GM18507 (cell line): Measurements from ENCODE around the gene TRPV2.
"Not testable (repeated sequence)": the region's sequence is repeated elsewhere in the genome, so short reads cannot be mapped to it uniquely, and the experiment has no call there.

Source experiments
- DNase-seq: peaks from one replicate; pipeline ENCODE4 v3.0.0; 2011; ENCODE audit warnings: low read depth; ENCODE audit not compliant: insufficient read length; ENCODE audit errors: extremely low spot score
- FAIRE-seq: peaks from 2 replicates; lab custom pipeline; 2011; peaks lifted over from hg19 to GRCh38; lab: Jason Lieb, UNC

Gene TRPV2, protein sequence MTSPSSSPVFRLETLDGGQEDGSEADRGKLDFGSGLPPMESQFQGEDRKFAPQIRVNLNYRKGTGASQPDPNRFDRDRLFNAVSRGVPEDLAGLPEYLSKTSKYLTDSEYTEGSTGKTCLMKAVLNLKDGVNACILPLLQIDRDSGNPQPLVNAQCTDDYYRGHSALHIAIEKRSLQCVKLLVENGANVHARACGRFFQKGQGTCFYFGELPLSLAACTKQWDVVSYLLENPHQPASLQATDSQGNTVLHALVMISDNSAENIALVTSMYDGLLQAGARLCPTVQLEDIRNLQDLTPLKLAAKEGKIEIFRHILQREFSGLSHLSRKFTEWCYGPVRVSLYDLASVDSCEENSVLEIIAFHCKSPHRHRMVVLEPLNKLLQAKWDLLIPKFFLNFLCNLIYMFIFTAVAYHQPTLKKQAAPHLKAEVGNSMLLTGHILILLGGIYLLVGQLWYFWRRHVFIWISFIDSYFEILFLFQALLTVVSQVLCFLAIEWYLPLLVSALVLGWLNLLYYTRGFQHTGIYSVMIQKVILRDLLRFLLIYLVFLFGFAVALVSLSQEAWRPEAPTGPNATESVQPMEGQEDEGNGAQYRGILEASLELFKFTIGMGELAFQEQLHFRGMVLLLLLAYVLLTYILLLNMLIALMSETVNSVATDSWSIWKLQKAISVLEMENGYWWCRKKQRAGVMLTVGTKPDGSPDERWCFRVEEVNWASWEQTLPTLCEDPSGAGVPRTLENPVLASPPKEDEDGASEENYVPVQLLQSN

DNA sequence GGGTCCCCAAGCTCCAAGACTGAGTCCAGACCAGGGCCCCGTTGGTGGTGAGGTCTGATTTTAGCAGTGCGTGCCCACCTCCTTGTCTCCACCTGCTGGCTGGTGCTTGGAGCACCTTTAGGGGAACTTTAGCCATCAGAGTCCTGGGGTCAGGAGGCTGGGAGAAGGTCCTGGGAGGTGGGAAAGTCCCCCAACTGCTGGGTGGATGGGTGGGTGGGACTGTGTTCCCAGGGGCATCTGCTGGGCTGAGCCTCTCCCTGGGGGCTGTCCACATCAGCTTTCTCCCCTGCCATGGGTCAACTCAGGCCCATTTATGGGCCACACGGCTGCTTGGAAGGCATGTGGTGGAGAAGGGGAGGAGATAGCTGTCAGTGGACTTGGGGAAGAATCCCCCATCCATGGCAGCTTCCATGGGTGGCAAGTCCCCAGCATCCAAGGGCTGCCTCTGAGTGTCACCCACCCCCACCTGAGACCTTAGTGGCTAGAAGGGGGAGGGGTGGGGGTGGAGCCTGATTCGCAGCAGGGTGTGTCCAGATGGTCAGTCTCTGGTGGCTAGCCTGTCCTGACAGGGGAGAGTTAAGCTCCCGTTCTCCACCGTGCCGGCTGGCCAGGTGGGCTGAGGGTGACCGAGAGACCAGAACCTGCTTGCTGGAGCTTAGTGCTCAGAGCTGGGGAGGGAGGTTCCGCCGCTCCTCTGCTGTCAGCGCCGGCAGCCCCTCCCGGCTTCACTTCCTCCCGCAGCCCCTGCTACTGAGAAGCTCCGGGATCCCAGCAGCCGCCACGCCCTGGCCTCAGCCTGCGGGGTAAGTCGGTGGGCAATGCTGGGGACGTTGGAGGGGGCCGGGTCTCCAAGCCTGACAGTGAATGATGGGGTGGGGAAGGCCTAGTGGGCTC, at the start of gene TRPV2:
TSS of gene TRPV2 (plus strand) at position 541 of the 894 bp plus-strand sequence. CDS start 2,098 bp downstream, outside the sequence.
- peak; percentile 89 for FAIRE-seq
- DNase-seq, result no peak

- FAIRE-seq (no peak), DNase-seq (no peak)
Observed at GRCh38 chr17:16371742-16372141, 43.6 kb upstream of the TRPV2 start.

DNA sequence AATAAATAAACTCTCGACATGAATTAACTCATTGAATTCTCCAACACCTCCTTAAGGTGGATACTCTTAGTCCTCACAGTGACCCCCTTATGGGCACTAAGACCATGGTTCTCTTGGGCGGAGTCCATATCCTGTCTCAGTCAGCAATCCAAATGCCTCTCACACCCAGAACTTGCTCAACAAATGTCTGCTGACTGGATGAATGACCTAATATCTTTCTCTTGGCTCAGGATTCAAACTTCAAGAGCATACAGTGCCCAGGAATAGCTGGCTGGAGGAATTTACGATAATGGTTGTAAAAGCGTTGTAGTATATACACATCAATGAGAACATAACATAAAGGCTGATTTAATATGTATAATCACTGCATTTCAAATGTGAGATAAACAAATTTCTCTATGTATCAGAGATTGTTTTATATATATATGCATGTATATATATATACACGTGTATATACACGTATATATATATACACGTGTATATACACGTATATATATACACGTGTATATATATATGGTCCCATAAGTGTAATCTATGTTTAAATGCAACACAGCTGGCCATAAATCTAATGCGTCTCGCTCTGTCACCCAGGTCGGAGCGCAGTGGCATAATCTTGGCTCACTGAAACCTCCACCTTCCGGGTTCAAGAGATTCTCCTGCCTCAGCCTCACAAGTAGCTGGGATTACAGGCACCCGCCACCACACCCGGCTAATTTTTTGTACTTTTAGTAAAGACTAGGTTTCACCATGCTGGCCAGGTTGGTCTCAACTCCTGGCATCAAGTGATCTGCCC, 41.0 kb upstream of the TRPV2 start:
- FAIRE-seq (no peak), DNase-seq (no peak)

DNA sequence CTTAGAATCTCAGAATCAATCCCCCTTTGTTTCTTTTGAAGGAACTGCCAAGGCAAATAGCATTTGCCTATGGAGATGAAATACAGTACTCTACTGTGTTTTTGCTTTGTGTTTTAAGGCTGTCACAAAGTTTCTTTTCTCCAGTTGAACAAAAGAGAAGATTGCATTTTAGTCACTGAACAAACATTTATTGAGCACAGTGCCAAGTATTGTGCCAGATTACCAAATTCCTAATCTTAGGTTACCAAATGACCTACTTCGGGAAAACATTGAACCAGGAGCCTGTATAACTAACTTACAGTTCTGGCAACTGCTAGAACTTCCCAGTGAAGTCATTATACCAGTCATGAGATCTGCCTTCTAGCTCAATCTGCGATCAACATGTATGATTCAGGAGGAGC, 37.4 kb upstream of the TRPV2 start:
- DNase-seq (no peak), FAIRE-seq (no peak)

- DNase-seq (no peak), FAIRE-seq (no peak)
Observed at GRCh38 chr17:16378636-16379282, 36.6 kb upstream of the TRPV2 start.

GRCh38 chr17:16379654-16380053, 35.7 kb upstream of the TRPV2 start:
- FAIRE-seq (no peak), DNase-seq (no peak)

DNA sequence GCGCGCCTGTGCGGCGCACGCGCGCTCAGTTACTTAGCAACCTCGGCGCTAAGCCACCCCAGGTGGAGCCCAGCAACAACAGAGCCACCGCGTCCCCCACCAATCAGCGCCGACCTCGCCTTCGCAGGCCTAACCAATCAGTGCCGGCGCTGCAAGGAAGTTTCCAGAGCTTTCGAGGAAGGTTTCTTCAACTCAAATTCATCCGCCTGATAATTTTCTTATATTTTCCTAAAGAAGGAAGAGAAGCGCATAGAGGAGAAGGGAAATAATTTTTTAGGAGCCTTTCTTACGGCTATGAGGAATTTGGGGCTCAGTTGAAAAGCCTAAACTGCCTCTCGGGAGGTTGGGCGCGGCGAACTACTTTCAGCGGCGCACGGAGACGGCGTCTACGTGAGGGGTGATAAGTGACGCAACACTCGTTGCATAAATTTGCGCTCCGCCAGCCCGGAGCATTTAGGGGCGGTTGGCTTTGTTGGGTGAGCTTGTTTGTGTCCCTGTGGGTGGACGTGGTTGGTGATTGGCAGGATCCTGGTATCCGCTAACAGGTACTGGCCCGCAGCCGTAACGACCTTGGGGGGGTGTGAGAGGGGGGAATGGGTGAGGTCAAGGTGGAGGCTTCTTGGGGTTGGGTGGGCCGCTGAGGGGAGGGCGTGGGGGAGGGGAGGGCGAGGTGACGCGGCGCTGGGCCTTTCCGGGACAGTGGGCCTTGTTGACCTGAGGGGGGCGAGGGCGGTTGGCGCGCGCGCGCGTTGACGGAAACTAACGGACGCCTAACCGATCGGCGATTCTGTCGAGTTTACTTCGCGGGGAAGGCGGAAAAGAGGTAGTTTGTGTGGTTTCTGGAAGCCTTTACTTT, 34.5 kb upstream of the TRPV2 start, which contains the start of gene UBB:
TSS of gene UBB (plus strand) at position 452 of the 856 bp plus-strand sequence. CDS start 817 bp downstream, outside the sequence.
- FAIRE-seq (peak; percentile 97), DNase-seq (peak; percentile 88)

- FAIRE-seq (peak; percentile 48), DNase-seq (no peak)
Observed at GRCh38 chr17:16381496-16381820, 33.9 kb upstream of the TRPV2 start.

GRCh38 chr17:16383216-16383615, 32.2 kb upstream of the TRPV2 start:
- FAIRE-seq, result no peak
- no peak for DNase-seq

DNA sequence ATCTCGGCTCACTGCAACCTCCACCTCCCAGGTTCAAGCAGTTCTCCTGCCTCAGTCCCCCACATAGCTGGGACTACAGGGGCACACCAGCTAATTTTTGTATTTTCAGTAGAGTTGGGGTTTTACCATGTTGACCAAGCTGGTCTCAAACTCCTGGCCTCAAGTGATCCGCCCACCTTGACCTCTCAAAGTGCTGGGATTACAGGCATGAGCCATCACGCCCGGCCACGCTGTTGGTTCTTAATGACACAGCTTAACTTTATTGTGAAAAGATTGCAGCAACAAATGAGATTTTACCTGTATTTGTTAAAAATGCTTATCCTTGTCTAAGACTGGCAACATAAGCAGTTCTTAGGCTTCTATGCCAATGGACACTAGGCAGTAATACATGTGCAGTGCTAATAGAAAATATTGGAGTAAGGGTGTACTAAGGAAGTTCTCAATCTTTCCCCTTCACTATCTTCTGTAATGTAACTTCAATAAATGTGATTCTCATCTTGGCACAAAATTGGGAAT, 31.5 kb upstream of the TRPV2 start:
- FAIRE-seq (no peak), DNase-seq (no peak)

DNA sequence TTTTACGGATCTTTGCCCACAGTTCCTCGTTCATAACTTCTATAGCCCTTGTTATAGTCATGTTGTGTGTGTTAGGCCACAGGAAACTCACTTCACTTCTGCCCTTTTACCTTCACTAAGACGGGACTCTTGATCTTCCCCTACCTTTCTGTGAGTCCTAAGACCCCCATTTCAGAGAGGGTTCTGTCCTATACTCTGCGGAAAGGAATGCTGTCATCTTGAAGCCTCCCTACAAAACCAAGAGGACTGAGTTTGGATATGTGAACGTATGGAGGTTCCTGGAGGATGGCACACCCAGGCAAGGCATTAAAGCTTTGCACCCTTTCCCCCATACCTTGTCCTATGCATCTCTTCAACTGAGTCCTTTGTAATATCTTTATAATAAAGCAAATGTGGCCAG, 30.8 kb upstream of the TRPV2 start:
- DNase-seq (no peak), FAIRE-seq (no peak)

GRCh38 chr17:16386126-16386507, 29.3 kb upstream of the TRPV2 start:
- not testable (repeated sequence) for DNase-seq, FAIRE-seq

GRCh38 chr17:16391451-16391850, 23.9 kb upstream of the TRPV2 start:
- DNase-seq, result no peak
- FAIRE-seq, result no peak

DNA sequence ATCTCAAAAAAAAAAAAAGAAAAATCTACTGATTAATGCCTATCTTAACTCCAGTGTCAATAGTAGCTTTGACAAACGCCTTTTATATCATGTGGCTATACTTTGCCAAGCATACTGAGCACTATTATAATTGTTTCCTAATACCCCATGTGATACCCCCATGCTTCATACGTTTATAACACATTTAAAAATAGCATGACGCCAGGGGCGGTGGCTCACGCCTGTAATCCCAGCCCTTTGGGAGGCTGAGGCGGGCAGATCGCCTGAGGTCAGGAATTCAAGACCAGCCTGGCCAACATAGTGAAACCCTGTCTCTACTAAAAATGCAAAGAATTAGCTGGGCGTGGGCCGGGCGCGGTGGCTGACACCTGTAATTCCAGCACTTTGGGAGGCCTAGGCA, 22.9 kb upstream of the TRPV2 start:
- DNase-seq, FAIRE-seq: not testable (repeated sequence)

- DNase-seq, FAIRE-seq: not testable (repeated sequence)
Observed at GRCh38 chr17:16395887-16396286, 19.5 kb upstream of the TRPV2 start.

GRCh38 chr17:16396693-16397092, 18.7 kb upstream of the TRPV2 start:
- not testable (repeated sequence) for FAIRE-seq, DNase-seq
